SK-N-SH treated with all-trans-retinoic acid at 6 μM for 48 hours (cell line): Measurements from ENCODE around the gene AOX1.

ENCODE experiments used
- BACH2 ChIP-seq: fragments of 250-450 bp; sonication (Bioruptor Pico); IDR thresholded peaks from 2 replicates; pipeline ENCODE4 v1.9.0; 2021; ENCODE audit warnings: mild to moderate bottlenecking, borderline replicate concordance
- CSRNP3 ChIP-seq: fragments of 250-450 bp; sonication (Bioruptor Pico); IDR thresholded peaks from 2 replicates; pipeline ENCODE4 v1.5.1; 2021; ENCODE audit warnings: mild to moderate bottlenecking, moderate library complexity
- ISL1 ChIP-seq: fragments of 250-450 bp; sonication (Bioruptor Pico); IDR thresholded peaks from 2 replicates; pipeline ENCODE4 v2.1.2; 2022; ENCODE audit warnings: mild to moderate bottlenecking, moderate library complexity
- PATZ1 ChIP-seq: fragments of 250-450 bp; sonication (Bioruptor Pico); IDR thresholded peaks from 2 replicates; pipeline ENCODE4 v1.8.0; 2020; ENCODE audit warnings: mild to moderate bottlenecking, moderate library complexity, borderline replicate concordance
- PPARA ChIP-seq: fragments of 250-450 bp; sonication (Bioruptor Pico); IDR thresholded peaks from 2 replicates; pipeline ENCODE4 v1.5.0; 2020; ENCODE audit warnings: mild to moderate bottlenecking, borderline replicate concordance
- RARB ChIP-seq: fragments of 250-450 bp; sonication (Bioruptor Pico); IDR thresholded peaks from 2 replicates; pipeline ENCODE4 v1.8.0; 2021; ENCODE audit warnings: mild to moderate bottlenecking, moderate library complexity
- TCF4 ChIP-seq: fragments of 250-450 bp; sonication (Bioruptor Pico); IDR thresholded peaks from 2 replicates; pipeline ENCODE4 v1.8.0; 2021; ENCODE audit warnings: mild to moderate bottlenecking, moderate library complexity, borderline replicate concordance
- TOX ChIP-seq: fragments of 250-450 bp; sonication (Bioruptor Pico); IDR thresholded peaks from 2 replicates; pipeline ENCODE4 v1.8.0; 2021; ENCODE audit warnings: mild to moderate bottlenecking, moderate library complexity, borderline replicate concordance
- TSHZ2 ChIP-seq: fragments of 250-450 bp; sonication (Bioruptor Pico); IDR thresholded peaks from 2 replicates; pipeline ENCODE4 v1.5.0; 2020; ENCODE audit warnings: mild to moderate bottlenecking, moderate library complexity
- ZFP30 ChIP-seq: fragments of 450-650 bp; formaldehyde crosslinking; IDR thresholded peaks from 2 replicates; pipeline ENCODE4 v1.5.0; 2022; ENCODE audit warnings: mild to moderate bottlenecking, moderate library complexity
- TF ChIP-seq, protein P1 (sequence below): fragments of 250-450 bp; sonication (Bioruptor Pico); IDR thresholded peaks from 2 replicates; pipeline ENCODE4 v1.8.0; 2021; ENCODE audit warnings: low read depth, mild to moderate bottlenecking, moderate library complexity, borderline replicate concordance

GRCh38 chr2:200609028-200609614 is 23.3 kb downstream of the AOX1 start:
- no peak for TF ChIP-seq PATZ1 (CRISPR knock-in tag)
- TF ChIP-seq ZFP30 (CRISPR knock-in tag), result no peak
- TF ChIP-seq, protein P1, sequence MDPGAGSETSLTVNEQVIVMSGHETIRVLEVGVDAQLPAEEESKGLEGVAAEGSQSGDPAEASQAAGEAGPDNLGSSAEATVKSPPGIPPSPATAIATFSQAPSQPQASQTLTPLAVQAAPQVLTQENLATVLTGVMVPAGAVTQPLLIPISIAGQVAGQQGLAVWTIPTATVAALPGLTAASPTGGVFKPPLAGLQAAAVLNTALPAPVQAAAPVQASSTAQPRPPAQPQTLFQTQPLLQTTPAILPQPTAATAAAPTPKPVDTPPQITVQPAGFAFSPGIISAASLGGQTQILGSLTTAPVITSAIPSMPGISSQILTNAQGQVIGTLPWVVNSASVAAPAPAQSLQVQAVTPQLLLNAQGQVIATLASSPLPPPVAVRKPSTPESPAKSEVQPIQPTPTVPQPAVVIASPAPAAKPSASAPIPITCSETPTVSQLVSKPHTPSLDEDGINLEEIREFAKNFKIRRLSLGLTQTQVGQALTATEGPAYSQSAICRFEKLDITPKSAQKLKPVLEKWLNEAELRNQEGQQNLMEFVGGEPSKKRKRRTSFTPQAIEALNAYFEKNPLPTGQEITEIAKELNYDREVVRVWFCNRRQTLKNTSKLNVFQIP, result no peak
- TF ChIP-seq CSRNP3 (CRISPR knock-in tag), result no peak
- no peak for TF ChIP-seq TCF4
- no peak for TF ChIP-seq PPARA
- no peak for TF ChIP-seq TOX (CRISPR knock-in tag)
- TF ChIP-seq RARB, result no peak
- no peak for TF ChIP-seq ISL1 (CRISPR knock-in tag)
- no peak for TF ChIP-seq TSHZ2 (CRISPR knock-in tag)
- no peak for TF ChIP-seq BACH2 (CRISPR knock-in tag)
